Measurements from ENCODE around the gene CCDC92B.

Gene CCDC92B

GRCh38 chr17:2777242-2777867 lies 27.9 kb upstream of the CCDC92B start:
- H3K36me3 ChIP-seq (replicated peaks; ENCODE audit: low read depth, low read length), result no peaks in the 10 kb centered on the region
- H3K27ac ChIP-seq (ENCODE audit: low read length), result no peak overlapping the region
- no peak overlapping the region for H3K9ac ChIP-seq (ENCODE audit: low read length)
- H3K4me3 ChIP-seq (ENCODE audit: low read length), result no peak overlapping the region
- TF ChIP-seq EZH2phosphoT487 (IDR thresholded peaks at IDR 0.05; ENCODE audit: low read depth) (no peak), CTCF (IDR thresholded peaks at IDR 0.05; ENCODE audit: low read depth, low read length) (no peak)
- no peaks in the 10 kb centered on the region for H3K9me3 ChIP-seq (ENCODE audit: insufficient read depth, low read length)
- H3K4me2 ChIP-seq (ENCODE audit: low read length), result no peak overlapping the region
- no peak overlapping the region for H2AFZ ChIP-seq (ENCODE audit: low read depth, low read length)
- H3K79me2 ChIP-seq (ENCODE audit: low read length), result no peaks in the 10 kb centered on the region
- H4K20me1 ChIP-seq (ENCODE audit: insufficient read depth, low read length), result no peaks in the 10 kb centered on the region
- no peaks in the 10 kb centered on the region for H3K4me1 ChIP-seq (ENCODE audit: low read length)
- H3K27me3 ChIP-seq (ENCODE audit: low read depth, low read length), result no peaks in the 10 kb centered on the region

GRCh38 chr17:2776589-2777241 lies 27.3 kb upstream of the CCDC92B start:
- Histone ChIP-seq H3K4me1 (ENCODE audit: low read length) (no peaks in the 10 kb centered on the region), H3K9ac (ENCODE audit: low read length) (no peak overlapping the region), H4K20me1 (ENCODE audit: insufficient read depth, low read length) (no peaks in the 10 kb centered on the region), H3K9me3 (ENCODE audit: insufficient read depth, low read length) (no peaks in the 10 kb centered on the region), H2AFZ (ENCODE audit: low read depth, low read length) (no peak overlapping the region), H3K27me3 (ENCODE audit: low read depth, low read length) (no peaks in the 10 kb centered on the region), H3K27ac (ENCODE audit: low read length) (no peak overlapping the region), H3K4me2 (ENCODE audit: low read length) (no peak overlapping the region), H3K4me3 (ENCODE audit: low read length) (no peak overlapping the region), H3K79me2 (ENCODE audit: low read length) (no peaks in the 10 kb centered on the region), H3K36me3 (replicated peaks; ENCODE audit: low read depth, low read length) (no peaks in the 10 kb centered on the region)
- no peak for TF ChIP-seq CTCF (IDR thresholded peaks at IDR 0.05; ENCODE audit: low read depth, low read length)
- no peak for TF ChIP-seq EZH2phosphoT487 (IDR thresholded peaks at IDR 0.05; ENCODE audit: low read depth)

GRCh38 chr17:2775206-2775605 lies 25.8 kb upstream of the CCDC92B start:
- TF ChIP-seq CTCF (IDR thresholded peaks at IDR 0.05; ENCODE audit: low read depth, low read length) (no peak), EZH2phosphoT487 (IDR thresholded peaks at IDR 0.05; ENCODE audit: low read depth) (no peak)
- Histone ChIP-seq H3K9me3 (ENCODE audit: insufficient read depth, low read length) (no peaks in the 10 kb centered on the region), H3K4me3 (ENCODE audit: low read length) (no peak overlapping the region), H3K79me2 (ENCODE audit: low read length) (no peaks in the 10 kb centered on the region), H3K27me3 (ENCODE audit: low read depth, low read length) (no peaks in the 10 kb centered on the region), H3K36me3 (replicated peaks; ENCODE audit: low read depth, low read length) (no peaks in the 10 kb centered on the region), H3K4me2 (ENCODE audit: low read length) (no peak overlapping the region), H4K20me1 (ENCODE audit: insufficient read depth, low read length) (no peaks in the 10 kb centered on the region), H3K9ac (ENCODE audit: low read length) (no peak overlapping the region), H2AFZ (ENCODE audit: low read depth, low read length) (no peak overlapping the region), H3K27ac (ENCODE audit: low read length) (no peak overlapping the region), H3K4me1 (ENCODE audit: low read length) (no peaks in the 10 kb centered on the region)

- Histone ChIP-seq H3K79me2 (ENCODE audit: low read length) (no peaks in the 10 kb centered on the region), H3K9me3 (ENCODE audit: insufficient read depth, low read length) (no peaks in the 10 kb centered on the region), H3K27me3 (ENCODE audit: low read depth, low read length) (no peaks in the 10 kb centered on the region), H3K4me3 (ENCODE audit: low read length) (no peak overlapping the region), H3K27ac (ENCODE audit: low read length) (no peak overlapping the region), H4K20me1 (ENCODE audit: insufficient read depth, low read length) (no peaks in the 10 kb centered on the region), H3K4me1 (ENCODE audit: low read length) (no peaks in the 10 kb centered on the region), H2AFZ (ENCODE audit: low read depth, low read length) (no peak overlapping the region), H3K9ac (ENCODE audit: low read length) (no peak overlapping the region), H3K36me3 (replicated peaks; ENCODE audit: low read depth, low read length) (no peaks in the 10 kb centered on the region), H3K4me2 (ENCODE audit: low read length) (no peak overlapping the region)
- TF ChIP-seq EZH2phosphoT487 (IDR thresholded peaks at IDR 0.05; ENCODE audit: low read depth) (no peak), CTCF (IDR thresholded peaks at IDR 0.05; ENCODE audit: low read depth, low read length) (no peak)
Observed at GRCh38 chr17:2770129-2770528, 20.7 kb upstream of the CCDC92B start.

Data from OCI-LY3 (cell line).